HEK293T (cell line): ENCODE results near the gene TNFSF13B.

ENCODE experiments used
- CTCF ChIA-PET: fragments of 350-600 bp; formaldehyde crosslinking; extraction: SDS; loops from one replicate; lab custom pipeline; 2021; ENCODE audit warnings: antibody characterized with exemption, inconsistent platforms; lab: Yijun Ruan, JAX
- POLR2A ChIA-PET: fragments of 350-600 bp; formaldehyde crosslinking; extraction: SDS; loops from one replicate; lab custom pipeline; 2020; ENCODE audit warnings: antibody characterized with exemption, inconsistent platforms; lab: Yijun Ruan, JAX
- DNase-seq: peaks from one replicate; pipeline ENCODE4 v3.0.0; 2012; ENCODE audit warnings: mixed read lengths; ENCODE audit errors: extremely low spot score
- ARNT ChIP-seq: fragments of 450-650 bp; IDR thresholded peaks from 2 replicates; pipeline ENCODE4 v1.6.1; 2017; ENCODE audit warnings: mild to moderate bottlenecking
- BHLHE40 ChIP-seq: fragments of 450-650 bp; IDR thresholded peaks from 2 replicates; pipeline ENCODE4 v1.6.1; 2016; ENCODE audit warnings: mild to moderate bottlenecking, moderate library complexity, borderline replicate concordance
- CTBP1 ChIP-seq: fragments of 450-650 bp; IDR thresholded peaks from 2 replicates; pipeline ENCODE4 v1.6.1; 2016; ENCODE audit warnings: borderline replicate concordance
- ELF4 ChIP-seq: fragments of 450-650 bp; IDR thresholded peaks from 2 replicates; pipeline ENCODE4 v1.6.1; 2017; ENCODE audit warnings: antibody characterized with exemption
- FOXA1 ChIP-seq: fragments of 450-650 bp; IDR thresholded peaks from 2 replicates; pipeline ENCODE4 v1.6.1; 2016; ENCODE audit warnings: mild to moderate bottlenecking
- FOXK2 ChIP-seq: fragments of 450-650 bp; IDR thresholded peaks from 2 replicates; pipeline ENCODE4 v1.6.1; 2016; ENCODE audit warnings: mild to moderate bottlenecking
- FOXM1 ChIP-seq: fragments of 450-650 bp; IDR thresholded peaks from 2 replicates; pipeline ENCODE4 v1.6.1; 2017; ENCODE audit warnings: mild to moderate bottlenecking, borderline replicate concordance
- HDGF ChIP-seq: fragments of 450-650 bp; IDR thresholded peaks from 2 replicates; pipeline ENCODE4 v1.6.1; 2017; ENCODE audit warnings: antibody characterized with exemption, borderline replicate concordance
- L3MBTL2 ChIP-seq: fragments of 450-650 bp; conservative IDR thresholded peaks from 2 replicates; pipeline ENCODE4 v1.6.1; 2016; ENCODE audit warnings: mild to moderate bottlenecking
- LEF1 ChIP-seq: fragments of 450-650 bp; IDR thresholded peaks from 2 replicates; pipeline ENCODE4 v1.6.1; 2017; ENCODE audit warnings: mild to moderate bottlenecking, borderline replicate concordance
- NFRKB ChIP-seq: fragments of 450-650 bp; IDR thresholded peaks from 2 replicates; pipeline ENCODE4 v1.6.1; 2016; ENCODE audit warnings: mild to moderate bottlenecking, moderate library complexity
- PKNOX1 ChIP-seq: fragments of 450-650 bp; IDR thresholded peaks from 2 replicates; pipeline ENCODE4 v1.6.1; 2016
- SP1 ChIP-seq: fragments of 450-650 bp; IDR thresholded peaks from 2 replicates; pipeline ENCODE4 v1.6.1; 2017
- SUZ12 ChIP-seq: fragments of 450-650 bp; IDR thresholded peaks from 2 replicates; pipeline ENCODE4 v1.6.1; 2016; ENCODE audit warnings: mild to moderate bottlenecking
- TARDBP ChIP-seq: fragments of 450-650 bp; IDR thresholded peaks from 2 replicates; pipeline ENCODE4 v1.6.1; 2016
- ZNF384 ChIP-seq: fragments of 450-650 bp; IDR thresholded peaks from 2 replicates; pipeline ENCODE4 v1.6.1; 2016

TNFSF13B gene

GRCh38 chr13:108325863-108326262 is 56.3 kb downstream of the TNFSF13B start:
- DNase-seq = no peak
- TF ChIP-seq FOXA1 (no peak), LEF1 (no peak), CTBP1 (no peak), TARDBP (no peak), NFRKB (no peak), ARNT (no peak), BHLHE40 (no peak), FOXK2 (no peak), ELF4 (no peak), SP1 (no peak), HDGF (no peak), PKNOX1 (no peak), SUZ12 (no peak)
- POLR2A ChIA-PET = no interaction called here
- CTCF ChIA-PET = interaction anchor here (1.3 kb wide), 1 partner anchor 30 kb away, joined by 3 read pairs; no protein-coding TSS in a partner anchor

GRCh38 chr13:108326309-108326708 is 56.8 kb downstream of the TNFSF13B start:
- ChIA-PET POLR2A (no interaction called here), CTCF (interaction anchor here (1.3 kb wide), 1 partner anchor 30 kb away, joined by 3 read pairs; no protein-coding TSS in a partner anchor)
- TF ChIP-seq CTBP1 (no peak), TARDBP (no peak)
- DNase-seq = no peak

GRCh38 chr13:108328848-108329247 is 59.3 kb downstream of the TNFSF13B start:
- TF ChIP-seq LEF1 = no peak
- no peak for TF ChIP-seq ARNT
- TF ChIP-seq SUZ12 = no peak
- TF ChIP-seq NFRKB = no peak
- TF ChIP-seq ZNF384 = no peak
- no peak for TF ChIP-seq BHLHE40
- TF ChIP-seq FOXK2 = no peak
- no peak for TF ChIP-seq TARDBP
- TF ChIP-seq FOXA1 = no peak
- TF ChIP-seq FOXM1 = no peak
- TF ChIP-seq ELF4 = no peak
- no peak for TF ChIP-seq CTBP1
- no peak for TF ChIP-seq SP1
- POLR2A ChIA-PET = no interaction called here
- DNase-seq = no peak
- CTCF ChIA-PET = no interaction called here

- ChIA-PET POLR2A (no interaction called here), CTCF (no interaction called here)
- TF ChIP-seq ARNT (no peak), ZNF384 (no peak), NFRKB (no peak), L3MBTL2 (no peak), TARDBP (no peak), BHLHE40 (no peak), FOXK2 (no peak), LEF1 (no peak), HDGF (no peak), SUZ12 (no peak), FOXM1 (no peak), CTBP1 (no peak), SP1 (no peak), ELF4 (no peak), PKNOX1 (no peak)
- no peak for DNase-seq
These were observed 63.3 kb downstream of the TNFSF13B start for GRCh38 chr13:108332791-108333190.

- no peak for TF ChIP-seq L3MBTL2
- no peak for TF ChIP-seq BHLHE40
- TF ChIP-seq ELF4 = no peak
- TF ChIP-seq NFRKB = no peak
- TF ChIP-seq ZNF384 = no peak
- TF ChIP-seq FOXK2 = no peak
- TF ChIP-seq CTBP1 = no peak
- TF ChIP-seq LEF1 = no peak
- TF ChIP-seq FOXM1 = no peak
- POLR2A ChIA-PET = no interaction called here
- CTCF ChIA-PET = no interaction called here
- no peak for DNase-seq
These were observed 73.1 kb downstream of the TNFSF13B start for GRCh38 chr13:108342369-108343289.

GRCh38 chr13:108345016-108345415 is 75.5 kb downstream of the TNFSF13B start:
- CTCF ChIA-PET = no interaction called here
- DNase-seq = no peak
- POLR2A ChIA-PET = no interaction called here
- no peak for TF ChIP-seq SUZ12
- TF ChIP-seq FOXK2 = no peak
- no peak for TF ChIP-seq L3MBTL2
- TF ChIP-seq HDGF = no peak
- no peak for TF ChIP-seq FOXA1
- TF ChIP-seq BHLHE40 = no peak
- no peak for TF ChIP-seq SP1
- TF ChIP-seq LEF1 = no peak
- TF ChIP-seq CTBP1 = no peak
- TF ChIP-seq FOXM1 = no peak
- no peak for TF ChIP-seq ELF4
- TF ChIP-seq TARDBP = no peak
- no peak for TF ChIP-seq ZNF384
- no peak for TF ChIP-seq ARNT
- no peak for TF ChIP-seq PKNOX1
- no peak for TF ChIP-seq NFRKB
